Fibroblast of skin of abdomen (primary cell): Measurements from ENCODE around the gene RNF10.
"Not testable (repeated sequence)": the region's sequence is repeated elsewhere in the genome, so short reads cannot be mapped to it uniquely, and the experiment has no call there.

Experiments
- DNase-seq: peaks from one replicate; pipeline ENCODE4 v3.0.0-alpha.2; 2013

The RNF10 gene

DNA sequence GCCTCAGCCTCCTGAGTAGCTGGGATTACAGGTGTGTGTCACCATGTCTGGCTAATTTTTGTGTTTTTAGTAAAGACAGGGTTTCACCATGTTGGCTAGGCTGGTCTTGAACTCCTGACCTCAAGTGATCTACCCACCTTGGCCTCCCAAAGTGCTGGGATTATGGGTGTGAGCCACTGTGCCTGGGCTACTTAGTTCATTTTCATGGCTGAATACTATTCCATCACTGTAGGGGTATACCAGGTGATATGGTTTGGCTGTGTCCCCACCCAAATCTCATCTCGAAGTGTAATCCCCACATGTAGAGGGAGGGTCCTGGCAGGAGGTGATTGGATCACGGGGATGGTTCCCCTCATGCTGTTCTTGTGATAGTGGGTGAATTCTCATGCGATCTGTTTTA lies 83.0 kb downstream of the RNF10 start:
- DNase-seq, result not testable (repeated sequence)

DNA sequence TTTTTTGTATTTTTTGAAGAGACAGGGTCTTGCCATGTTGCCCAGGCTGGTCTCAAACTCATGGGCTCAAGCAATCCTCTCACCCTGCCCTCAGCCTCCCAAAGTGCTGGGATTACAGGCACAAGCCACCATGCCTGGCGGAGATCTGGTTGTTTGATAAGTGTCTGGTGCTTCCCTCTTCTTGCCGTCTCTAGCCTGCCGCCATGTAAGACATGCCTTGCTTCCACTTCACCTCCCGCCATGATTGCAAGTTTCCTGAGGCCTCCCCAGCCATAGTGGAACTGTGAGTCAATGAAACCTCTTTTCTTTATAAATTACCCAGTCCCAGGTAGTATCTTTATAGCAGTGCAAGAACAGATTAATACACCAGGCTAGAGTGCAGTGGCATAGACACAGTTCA lies 83.6 kb downstream of the RNF10 start:
- DNase-seq, result not testable (repeated sequence)

DNA sequence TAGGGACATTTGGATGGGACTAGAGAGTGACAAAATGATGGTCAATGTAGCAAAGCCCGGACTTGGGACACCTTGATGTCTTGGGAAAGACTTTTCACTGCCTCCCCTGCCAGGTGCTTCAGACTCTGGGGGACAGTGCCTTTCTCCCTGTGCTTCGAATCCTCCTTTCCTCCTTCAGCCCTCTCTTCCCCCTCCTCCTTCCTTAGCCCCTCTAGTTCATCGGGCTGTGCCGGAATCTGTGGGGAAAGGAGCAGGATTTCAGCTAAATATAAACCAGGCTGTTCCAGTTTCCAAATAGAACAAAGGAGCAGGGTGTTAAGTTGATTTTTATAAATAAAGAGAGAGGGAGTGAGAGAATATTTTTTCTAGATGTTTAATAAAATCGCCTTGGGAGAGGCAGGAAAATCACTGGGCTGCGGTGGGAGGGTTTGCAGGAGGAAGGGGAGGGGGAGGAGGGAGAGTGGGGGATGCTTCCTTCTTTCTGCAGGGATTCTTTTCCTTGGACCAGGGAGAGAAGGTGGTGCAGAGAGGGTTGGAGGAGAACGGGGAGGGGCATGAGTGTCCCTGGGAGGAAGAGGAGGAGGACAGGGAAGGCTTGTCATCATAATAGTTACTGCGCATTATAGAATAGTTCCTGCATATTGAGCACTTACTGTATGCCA lies 84.9 kb downstream of the RNF10 start:
- no peak for DNase-seq

DNA sequence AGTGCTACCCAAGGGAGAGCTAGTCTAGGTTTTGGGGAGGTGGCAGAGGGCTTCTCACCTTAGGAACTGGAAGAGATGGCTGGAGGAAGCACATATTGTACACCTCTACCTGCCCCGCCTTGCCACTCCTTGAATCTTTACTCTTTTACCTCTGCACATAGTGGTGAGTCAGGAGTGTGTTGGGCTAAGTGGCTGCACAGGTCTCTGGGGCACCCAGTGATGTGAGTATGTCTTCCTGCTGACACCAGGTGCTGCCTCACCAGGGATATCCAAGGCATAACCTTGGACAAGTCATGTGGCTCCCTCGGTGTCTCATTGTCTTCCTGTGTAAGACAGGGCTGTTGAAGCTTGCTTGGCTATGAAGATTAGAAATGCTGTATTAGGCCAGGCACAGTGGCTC lies 86.5 kb downstream of the RNF10 start:
- no peak for DNase-seq

DNA sequence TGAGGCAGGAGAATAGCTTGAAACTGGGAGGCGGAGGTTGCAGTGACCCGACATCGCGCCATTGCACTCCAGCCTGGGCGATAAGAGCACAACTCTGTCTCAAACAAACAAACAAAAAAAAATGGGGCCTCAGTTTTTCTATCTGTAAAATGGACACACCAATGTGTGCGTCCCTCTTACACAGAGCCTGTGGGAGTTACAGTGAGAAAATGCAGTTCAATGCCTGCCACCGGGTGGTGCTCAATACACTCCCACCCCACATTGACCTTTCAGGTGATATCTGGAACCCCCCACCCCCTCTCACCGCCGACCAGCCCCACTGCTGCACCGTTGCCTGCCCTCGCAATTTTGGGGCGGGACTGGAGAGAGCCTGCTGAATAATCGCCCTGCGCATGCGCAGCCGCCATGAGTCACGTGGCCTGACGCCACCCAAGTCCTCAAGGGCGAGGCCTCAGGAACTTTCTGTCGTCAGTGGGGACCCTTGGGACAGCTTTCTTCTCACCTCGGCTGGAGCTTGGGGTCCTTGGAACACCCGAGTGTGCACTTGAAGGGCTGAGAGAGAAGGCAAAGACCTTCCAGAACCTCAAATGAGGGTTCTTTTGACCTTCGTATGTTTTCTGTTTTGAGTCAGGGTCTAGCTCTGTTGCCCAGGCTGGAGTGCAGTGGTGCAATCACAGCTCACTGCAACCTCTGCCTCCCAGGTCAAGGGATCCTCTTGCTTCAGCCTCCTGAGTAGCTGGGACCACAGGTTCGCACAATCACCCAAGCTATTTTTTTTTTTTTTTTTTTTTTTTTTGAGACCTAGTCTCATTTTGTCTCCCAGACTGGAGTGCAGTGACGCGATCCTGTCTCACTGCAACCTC lies 91.6 kb downstream of the RNF10 start:
- DNase-seq, result no peak
